B cell (primary cell): Measurements from ENCODE around the gene LPXN.

Experiments
- EZH2 ChIP-seq: IDR thresholded peaks from 2 replicates; pipeline ENCODE4 v1.6.1; 2012; ENCODE audit warnings: borderline replicate concordance, low read depth, mild to moderate bottlenecking, moderate library complexity, low read length; ENCODE audit not compliant: insufficient read depth, poor library complexity, severe bottlenecking
- TF ChIP-seq, protein P1 (sequence below): fragments of 200-600 bp; IDR thresholded peaks from one replicate; pipeline ENCODE4 v1.8.0; 2022; ENCODE audit warnings: antibody characterized with exemption, mild to moderate bottlenecking

DNA sequence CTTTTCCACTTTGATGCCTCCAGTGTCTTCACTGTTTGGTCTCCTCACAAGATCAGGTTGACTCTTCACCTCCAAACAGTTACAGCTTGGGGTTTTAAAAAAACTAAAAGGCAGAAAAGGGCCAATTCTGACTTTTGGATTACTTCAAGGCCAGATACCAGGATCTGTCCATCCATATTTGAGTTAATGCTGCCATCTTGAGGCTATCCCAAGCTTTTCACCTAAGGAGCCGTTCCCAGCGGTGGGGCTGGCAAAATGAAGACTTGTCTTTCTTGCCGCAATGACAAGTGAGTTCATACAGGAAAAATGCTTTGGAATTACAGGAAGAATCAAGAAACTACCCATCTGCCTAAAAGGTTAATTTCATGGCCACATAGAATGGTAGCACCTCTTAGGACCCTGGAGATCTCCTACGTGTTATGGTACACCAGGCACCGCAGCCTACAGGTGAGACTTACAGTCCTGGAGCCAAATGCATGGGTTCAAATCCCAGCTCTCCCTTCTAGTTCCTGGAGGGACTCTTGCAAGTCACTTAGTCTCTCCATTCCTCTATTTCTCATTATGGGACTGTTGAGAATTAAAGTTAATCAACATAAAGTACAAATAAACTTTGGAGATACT is 61.8 kb downstream of the LPXN start:
- TF ChIP-seq, protein P1, sequence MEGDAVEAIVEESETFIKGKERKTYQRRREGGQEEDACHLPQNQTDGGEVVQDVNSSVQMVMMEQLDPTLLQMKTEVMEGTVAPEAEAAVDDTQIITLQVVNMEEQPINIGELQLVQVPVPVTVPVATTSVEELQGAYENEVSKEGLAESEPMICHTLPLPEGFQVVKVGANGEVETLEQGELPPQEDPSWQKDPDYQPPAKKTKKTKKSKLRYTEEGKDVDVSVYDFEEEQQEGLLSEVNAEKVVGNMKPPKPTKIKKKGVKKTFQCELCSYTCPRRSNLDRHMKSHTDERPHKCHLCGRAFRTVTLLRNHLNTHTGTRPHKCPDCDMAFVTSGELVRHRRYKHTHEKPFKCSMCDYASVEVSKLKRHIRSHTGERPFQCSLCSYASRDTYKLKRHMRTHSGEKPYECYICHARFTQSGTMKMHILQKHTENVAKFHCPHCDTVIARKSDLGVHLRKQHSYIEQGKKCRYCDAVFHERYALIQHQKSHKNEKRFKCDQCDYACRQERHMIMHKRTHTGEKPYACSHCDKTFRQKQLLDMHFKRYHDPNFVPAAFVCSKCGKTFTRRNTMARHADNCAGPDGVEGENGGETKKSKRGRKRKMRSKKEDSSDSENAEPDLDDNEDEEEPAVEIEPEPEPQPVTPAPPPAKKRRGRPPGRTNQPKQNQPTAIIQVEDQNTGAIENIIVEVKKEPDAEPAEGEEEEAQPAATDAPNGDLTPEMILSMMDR = peak; percentile 14
- TF ChIP-seq EZH2 = no peak
